GM12878 (cell line): ENCODE results near the gene TCL1B.

Source experiments
- CTCF ChIP-seq, 3 experiments: IDR thresholded peaks in 2 of 3; conservative IDR thresholded peaks in 1 of 3; 2 replicates each; pipeline ENCODE4 v1.5.1; 2011; ENCODE audit warnings: low read depth in 3 of 3, low read length in 3 of 3, mild to moderate bottlenecking in 3 of 3, control low read depth in 2 of 3, moderate library complexity in 2 of 3, inconsistent platforms in 1 of 3, mixed read lengths in 1 of 3; ENCODE audit not compliant: control insufficient read depth in 2 of 3, insufficient read depth in 1 of 3; ENCODE audit errors: extremely low read depth in 1 of 3
- EGR1 ChIP-seq, 2 experiments: IDR thresholded peaks; 1 replicate in 1 of 2; 2 replicates in 1 of 2; pipeline ENCODE4 v1.6.1; 2011 to 2012; ENCODE audit warnings: low read depth in 2 of 2, low read length in 2 of 2, borderline replicate concordance in 1 of 2, mild to moderate bottlenecking in 1 of 2, moderate library complexity in 1 of 2
- JUND ChIP-seq: IDR thresholded peaks from 2 replicates; pipeline ENCODE4 v1.6.1; 2012; ENCODE audit warnings: low read depth, mild to moderate bottlenecking, low read length, improper control_type of control experiment, moderate library complexity
- KDM1A ChIP-seq: fragments of 200-600 bp; sonication (generic); IDR thresholded peaks from 2 replicates; pipeline ENCODE4 v1.6.1; 2016; ENCODE audit warnings: borderline replicate concordance

- TF ChIP-seq KDM1A: no peak
- no peak for TF ChIP-seq EGR1 (IDR thresholded peaks at IDR 0.05; ENCODE audit: borderline replicate concordance in 1 of 2, low read depth in 2 of 2, low read length in 2 of 2)
- TF ChIP-seq JUND: no peak
- TF ChIP-seq CTCF (IDR thresholded peaks at IDR 0.05 in 2 of 3, conservative IDR thresholded peaks at IDR 0.05 in 1 of 3; ENCODE audit: control insufficient read depth in 2 of 3, extremely low read depth in 1 of 3, insufficient read depth in 1 of 3, low read depth in 3 of 3, low read length in 3 of 3): no peak
These were observed 17.9 kb upstream of the TCL1B start for GRCh38 chr14:95668235-95668772.
